Type B pancreatic cell (in vitro differentiated cells): Measurements from ENCODE around the gene LRFN2. TPM values are rescaled to one million over a fixed set of nuclear protein-coding genes. Genes with fewer than 3 reads are reported as not detected.

Experiments
- DNase-seq: peaks from one replicate; pipeline ENCODE4 v3.0.0; 2021; ENCODE audit warnings: mixed read lengths; ENCODE audit not compliant: unreplicated experiment; ENCODE audit errors: extremely low spot score
- H3K27ac Mint-ChIP-seq: 2 replicates; pipeline ENCODE4 v1.8.0; 2021; ENCODE audit warnings: mild to moderate bottlenecking, mixed read lengths
- H3K27me3 Mint-ChIP-seq: 2 replicates; pipeline ENCODE4 v1.8.0; 2021; ENCODE audit warnings: mixed read lengths
- H3K36me3 Mint-ChIP-seq: 2 replicates; pipeline ENCODE4 v1.8.0; 2021; ENCODE audit warnings: mixed read lengths
- H3K4me1 Mint-ChIP-seq: one replicate; pipeline ENCODE4 v1.8.0; 2021; ENCODE audit warnings: mixed read lengths; ENCODE audit not compliant: unreplicated experiment
- H3K4me3 Mint-ChIP-seq: 2 replicates; pipeline ENCODE4 v1.8.0; 2021; ENCODE audit warnings: mild to moderate bottlenecking, mixed read lengths
- H3K9me3 Mint-ChIP-seq: 2 replicates; pipeline ENCODE4 v1.8.0; 2021; ENCODE audit warnings: mixed read lengths
- total RNA-seq: library from RNA; stranded (reverse); gene quantifications from 2 replicates; pipeline ENCODE4 v1.2.1, GENCODE V29; 2021; ENCODE audit warnings: low replicate concordance
- TF ChIP-seq, protein P1 (sequence below): fragments of 200-600 bp; sonication (generic); conservative IDR thresholded peaks from 2 replicates; pipeline ENCODE4 v1.5.0; 2021; ENCODE audit warnings: antibody characterized with exemption, mild to moderate bottlenecking

Gene LRFN2
- total RNA-seq, 1 donor from 2014 or later: 3.4 TPM

DNA sequence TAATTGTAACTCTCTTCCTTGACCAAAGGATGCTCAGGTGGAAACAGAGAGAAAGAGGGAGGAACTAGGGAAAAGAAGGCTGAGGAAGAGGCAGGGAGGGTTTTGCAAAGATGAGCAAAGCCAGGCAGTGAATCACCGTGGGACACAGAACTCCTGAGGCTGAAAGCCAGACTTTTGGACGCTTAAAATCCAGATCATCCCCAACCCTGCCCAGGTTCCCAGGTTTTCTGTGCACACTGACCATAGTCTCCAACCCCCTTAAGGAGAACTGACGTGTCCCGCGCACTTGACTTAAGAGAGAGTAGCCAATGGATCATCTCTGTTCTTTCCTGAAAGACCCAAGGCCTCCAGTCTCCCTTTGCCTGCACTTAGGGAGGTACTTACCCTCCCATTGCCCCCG, 75.3 kb downstream of the LRFN2 start:
- H3K36me3 Mint-ChIP-seq: no peaks in the 10 kb centered on the region
- H3K9me3 Mint-ChIP-seq: no peaks in the 10 kb centered on the region

GRCh38 chr6:40510442-40510841, 76.7 kb downstream of the LRFN2 start:
- Mint-ChIP-seq H3K9me3 (no peaks in the 10 kb centered on the region), H3K4me3 (no peak overlapping the region), H3K27me3 (no peaks in the 10 kb centered on the region), H3K36me3 (no peaks in the 10 kb centered on the region), H3K27ac (no peak overlapping the region), H3K4me1 (peaks cover 10% of the 10 kb centered on the region)
- DNase-seq: no peak
- TF ChIP-seq, protein P1, sequence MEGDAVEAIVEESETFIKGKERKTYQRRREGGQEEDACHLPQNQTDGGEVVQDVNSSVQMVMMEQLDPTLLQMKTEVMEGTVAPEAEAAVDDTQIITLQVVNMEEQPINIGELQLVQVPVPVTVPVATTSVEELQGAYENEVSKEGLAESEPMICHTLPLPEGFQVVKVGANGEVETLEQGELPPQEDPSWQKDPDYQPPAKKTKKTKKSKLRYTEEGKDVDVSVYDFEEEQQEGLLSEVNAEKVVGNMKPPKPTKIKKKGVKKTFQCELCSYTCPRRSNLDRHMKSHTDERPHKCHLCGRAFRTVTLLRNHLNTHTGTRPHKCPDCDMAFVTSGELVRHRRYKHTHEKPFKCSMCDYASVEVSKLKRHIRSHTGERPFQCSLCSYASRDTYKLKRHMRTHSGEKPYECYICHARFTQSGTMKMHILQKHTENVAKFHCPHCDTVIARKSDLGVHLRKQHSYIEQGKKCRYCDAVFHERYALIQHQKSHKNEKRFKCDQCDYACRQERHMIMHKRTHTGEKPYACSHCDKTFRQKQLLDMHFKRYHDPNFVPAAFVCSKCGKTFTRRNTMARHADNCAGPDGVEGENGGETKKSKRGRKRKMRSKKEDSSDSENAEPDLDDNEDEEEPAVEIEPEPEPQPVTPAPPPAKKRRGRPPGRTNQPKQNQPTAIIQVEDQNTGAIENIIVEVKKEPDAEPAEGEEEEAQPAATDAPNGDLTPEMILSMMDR: no peak

More for the DNA sequence above, 75.3 kb downstream of the LRFN2 start:
- Mint-ChIP-seq H3K4me1 (peaks cover 10% of the 10 kb centered on the region), H3K27ac (no peak overlapping the region), H3K27me3 (peaks cover 4% of the 10 kb centered on the region), H3K4me3 (no peak overlapping the region)
- no peak for DNase-seq
- TF ChIP-seq, protein P1: no peak

- Mint-ChIP-seq H3K4me1 (peaks cover 10% of the 10 kb centered on the region), H3K4me3 (no peak overlapping the region)
These were observed 77.4 kb downstream of the LRFN2 start for GRCh38 chr6:40509716-40510260.

GRCh38 chr6:40509086-40509485, 78.1 kb downstream of the LRFN2 start:
- Mint-ChIP-seq H3K9me3 (no peaks in the 10 kb centered on the region), H3K4me1 (peaks cover 10% of the 10 kb centered on the region), H3K36me3 (no peaks in the 10 kb centered on the region), H3K27ac (no peak overlapping the region), H3K27me3 (no peaks in the 10 kb centered on the region), H3K4me3 (no peak overlapping the region)
- TF ChIP-seq, protein P1: no peak
- DNase-seq: no peak

More at GRCh38 chr6:40509716-40510260, 77.4 kb downstream of the LRFN2 start:
- TF ChIP-seq, protein P1: no peak
- no peak overlapping the region for H3K27ac Mint-ChIP-seq
- DNase-seq: no peak
- no peaks in the 10 kb centered on the region for H3K36me3 Mint-ChIP-seq
- no peaks in the 10 kb centered on the region for H3K9me3 Mint-ChIP-seq
- no peaks in the 10 kb centered on the region for H3K27me3 Mint-ChIP-seq

- no peak overlapping the region for H3K27ac Mint-ChIP-seq
- H3K36me3 Mint-ChIP-seq: no peaks in the 10 kb centered on the region
- no peaks in the 10 kb centered on the region for H3K4me1 Mint-ChIP-seq
- DNase-seq: no peak
- no peak overlapping the region for H3K4me3 Mint-ChIP-seq
- TF ChIP-seq, protein P1: no peak
- no peaks in the 10 kb centered on the region for H3K9me3 Mint-ChIP-seq
- H3K27me3 Mint-ChIP-seq: peaks cover 6% of the 10 kb centered on the region
These were observed 80.2 kb downstream of the LRFN2 start for GRCh38 chr6:40506954-40507353.
